Medulla oblongata (tissue), 1 donor: ENCODE data around the gene JAZF1.
"Not testable (repeated sequence)": the region's sequence is repeated elsewhere in the genome, so short reads cannot be mapped to it uniquely, and the experiment has no call there.

Source experiments
- DNase-seq: peaks from one replicate; pipeline ENCODE4 v3.0.0-alpha.2; 2015; ENCODE audit errors: extremely low spot score

JAZF1 gene

DNA sequence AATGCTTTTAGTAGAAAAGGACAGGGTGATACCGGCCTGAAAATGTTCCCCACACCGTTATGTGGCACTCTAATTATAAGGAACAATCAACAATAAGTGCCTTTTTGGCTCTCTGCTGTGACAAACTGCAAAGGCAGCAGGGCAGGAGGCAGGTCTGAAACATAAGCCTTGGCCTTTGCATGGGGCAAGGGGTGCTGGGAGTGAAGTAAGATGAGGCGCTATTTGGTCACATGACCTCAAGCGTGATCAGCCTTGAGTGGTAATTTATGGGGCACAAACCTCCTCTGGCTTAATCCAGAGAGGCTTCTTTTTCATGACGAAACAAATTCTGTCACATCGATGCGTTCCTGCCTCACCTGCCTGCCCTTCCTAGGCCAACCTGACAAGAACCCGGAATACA, 237.9 kb downstream of the JAZF1 start:
- DNase-seq: no peak

DNA sequence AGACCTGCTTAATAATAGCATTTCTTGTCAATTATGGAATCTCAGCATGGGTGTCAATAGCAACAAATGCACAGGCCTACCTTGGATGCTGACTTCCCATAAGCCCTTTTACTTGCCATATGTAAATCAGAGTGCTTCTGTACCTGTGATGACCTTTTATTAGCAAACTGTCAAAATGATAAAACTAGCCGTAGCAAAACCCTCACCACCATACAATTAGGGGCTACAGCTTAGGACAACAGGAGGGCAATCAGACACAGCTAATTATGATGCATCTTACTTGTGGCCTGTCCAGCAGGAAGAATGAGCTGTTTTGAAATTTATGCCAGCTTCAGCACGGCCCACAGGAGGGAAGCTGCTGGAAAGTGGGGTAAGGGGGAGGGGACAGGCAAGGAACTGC, 239.1 kb downstream of the JAZF1 start:
- DNase-seq: no peak

DNA sequence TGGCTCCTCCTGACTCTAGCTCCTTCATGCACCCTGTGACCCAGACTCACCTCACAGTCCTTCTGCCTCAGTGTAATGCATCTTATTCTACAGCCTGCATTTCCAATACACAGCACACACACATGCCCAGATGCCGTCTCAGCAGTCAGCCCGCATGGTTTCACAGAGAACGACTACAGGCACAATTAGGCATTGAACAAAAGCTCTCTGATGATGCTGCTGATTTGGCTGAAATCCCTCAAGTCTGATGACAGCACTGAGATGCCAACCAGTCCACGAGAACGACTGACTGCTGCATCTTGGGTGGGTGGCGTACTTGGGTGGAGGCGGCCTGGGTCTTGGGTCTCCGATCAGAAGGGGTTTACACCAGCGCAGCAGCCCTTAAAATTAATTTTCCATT, 240.3 kb downstream of the JAZF1 start:
- DNase-seq: peak; percentile 91

GRCh38 chr7:27939893-27940292, 240.7 kb downstream of the JAZF1 start:
- no peak for DNase-seq

GRCh38 chr7:27936768-27937102, 243.9 kb downstream of the JAZF1 start:
- DNase-seq: no peak

DNA sequence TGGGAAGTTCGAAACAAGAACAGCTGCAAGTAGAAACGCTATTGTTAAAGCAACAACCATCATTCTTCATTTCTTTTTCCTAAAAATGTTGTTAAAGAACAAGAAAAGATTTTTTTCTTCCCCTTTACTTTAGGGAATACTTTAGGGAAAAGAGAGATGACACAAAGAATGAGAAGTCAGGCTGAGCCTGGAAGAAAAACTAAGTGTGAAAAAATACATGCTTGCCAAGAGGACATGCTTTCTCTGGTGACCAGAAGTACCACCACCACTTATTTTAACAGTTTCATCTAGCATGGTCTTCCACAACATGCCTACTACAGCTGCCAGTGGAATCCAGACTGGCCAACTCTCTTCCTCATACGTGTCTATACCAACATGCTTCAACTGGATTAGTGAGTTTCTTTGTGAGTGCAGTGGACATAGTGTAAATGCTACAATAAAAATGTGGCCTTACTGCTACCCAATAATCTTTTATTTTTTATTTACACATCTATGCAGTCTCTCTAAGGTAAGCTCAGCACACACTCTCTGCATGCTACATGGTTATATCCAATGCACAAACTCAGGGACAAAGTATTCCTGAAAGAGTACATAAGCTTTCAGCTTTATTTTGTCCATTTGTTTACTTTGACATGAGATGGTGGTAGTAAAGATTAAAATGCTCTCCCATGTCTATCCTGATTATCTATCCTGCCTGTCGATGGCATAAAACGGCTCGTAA, 244.4 kb downstream of the JAZF1 start:
- DNase-seq: no peak

DNA sequence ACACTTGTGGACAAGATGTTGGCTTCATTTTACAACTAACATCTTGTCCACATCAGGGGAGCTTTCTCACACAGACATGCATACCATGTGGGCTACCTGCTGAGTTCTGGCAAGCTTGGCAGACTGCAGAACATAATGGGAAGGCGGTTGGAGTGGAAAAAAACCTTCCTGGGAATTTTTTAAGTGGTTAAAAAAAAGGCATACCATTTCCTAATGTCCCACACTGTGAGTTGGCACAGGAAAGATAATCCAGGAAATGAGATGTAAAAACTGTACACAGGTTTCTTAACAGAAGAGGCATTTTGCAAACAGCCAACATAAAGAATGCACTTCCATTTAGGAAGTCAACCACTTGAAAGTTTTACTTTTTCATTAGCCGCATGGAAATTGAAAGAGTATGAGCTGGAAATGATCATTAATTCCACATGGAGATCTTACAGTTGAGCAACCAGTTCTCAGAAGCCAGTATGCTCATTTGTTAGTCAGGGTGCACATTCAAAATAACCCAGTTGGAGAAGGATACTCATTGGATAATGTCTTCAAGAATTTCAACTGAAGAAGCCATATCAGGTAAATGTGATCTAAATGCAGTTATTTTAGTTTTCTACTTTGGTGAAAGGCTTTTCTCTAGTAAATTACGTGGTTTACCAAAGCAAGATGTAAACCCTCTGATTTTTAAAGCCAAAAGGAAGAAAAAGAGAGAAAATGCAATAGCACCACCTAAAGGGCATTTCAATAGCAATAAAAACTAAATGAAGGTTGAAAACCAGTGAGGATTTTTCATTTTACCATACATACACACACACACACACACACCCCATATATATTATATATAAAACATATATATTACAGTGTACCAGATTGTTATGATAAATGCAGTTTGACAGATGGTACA, 246.7 kb downstream of the JAZF1 start:
- no peak for DNase-seq

DNA sequence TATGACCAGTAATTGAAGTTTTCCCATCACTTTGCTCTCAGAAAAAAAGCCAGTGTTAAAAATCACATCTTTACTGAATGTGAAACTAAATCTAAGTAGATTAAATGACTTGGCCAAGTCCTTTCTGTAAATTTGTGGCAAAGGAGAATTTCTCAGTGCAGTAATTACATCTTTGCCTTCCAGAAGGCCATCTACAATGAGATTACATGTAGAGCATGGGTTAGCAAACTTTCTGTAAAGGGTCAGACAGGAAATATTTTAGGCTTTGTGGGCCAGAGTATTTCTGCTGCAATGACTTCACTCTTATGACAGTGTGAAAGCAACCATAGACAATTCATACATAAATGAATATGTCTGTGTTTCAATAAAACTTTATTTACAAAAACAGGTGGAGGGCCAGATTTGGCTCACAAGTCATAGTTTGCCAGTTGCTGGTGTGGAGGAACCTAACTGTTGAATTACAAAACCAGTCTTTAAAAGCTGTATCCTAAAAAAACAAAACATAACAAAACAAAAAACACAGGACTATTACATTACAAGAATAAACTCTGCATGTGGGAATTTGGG, 249.6 kb downstream of the JAZF1 start:
- no peak for DNase-seq

- DNase-seq: no peak
These were observed 251.5 kb downstream of the JAZF1 start for GRCh38 chr7:27929127-27929526.

GRCh38 chr7:27928001-27928400, 252.6 kb downstream of the JAZF1 start:
- no peak for DNase-seq

DNA sequence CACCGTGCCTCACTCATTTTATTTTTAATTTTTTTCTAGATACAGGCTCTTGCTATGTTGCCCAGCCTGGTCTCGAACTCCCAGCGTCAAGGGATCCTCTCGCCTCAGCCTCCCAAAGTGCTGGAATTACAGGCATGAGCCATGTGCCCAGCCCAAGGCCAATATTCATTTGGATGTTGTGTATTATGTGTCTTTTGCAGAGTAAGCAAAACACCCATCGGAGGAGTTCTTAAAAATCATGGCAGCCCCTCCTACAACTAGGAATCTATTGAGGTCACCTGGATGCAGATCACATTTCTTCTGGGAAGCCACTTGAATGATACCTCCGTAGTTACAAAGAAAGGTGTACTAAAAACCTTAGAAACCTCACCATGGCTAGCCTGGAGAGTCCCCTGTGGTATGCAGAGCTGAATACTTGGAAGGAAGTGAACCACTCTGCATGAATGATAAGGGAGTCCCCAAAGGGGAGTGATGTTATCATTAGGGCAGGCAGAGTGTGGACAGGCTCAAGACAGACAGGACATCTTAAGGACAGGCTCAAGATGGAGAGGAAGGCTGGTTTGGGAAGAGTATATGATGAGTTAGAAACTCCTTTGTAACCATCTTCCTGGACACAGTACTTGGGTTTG, 254.9 kb downstream of the JAZF1 start:
- no peak for DNase-seq

DNA sequence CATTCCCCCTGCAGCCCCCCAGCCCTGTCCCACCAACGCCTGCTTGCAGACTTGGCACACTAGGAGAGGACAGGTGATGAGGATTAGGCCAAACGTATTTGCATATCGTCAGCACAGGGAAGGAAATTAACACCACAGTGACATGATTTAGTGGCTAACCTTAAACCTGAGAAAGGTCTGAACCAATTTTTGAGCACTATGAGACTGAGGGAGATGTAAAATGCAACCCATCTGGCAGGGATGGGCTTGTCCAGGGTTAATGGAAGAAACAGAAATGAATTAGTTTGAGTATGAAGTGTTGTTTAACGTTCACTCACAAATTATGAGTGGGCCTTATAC, 257.0 kb downstream of the JAZF1 start:
- DNase-seq: no peak

- no peak for DNase-seq
These were observed 257.5 kb downstream of the JAZF1 start for GRCh38 chr7:27922907-27923641.

DNA sequence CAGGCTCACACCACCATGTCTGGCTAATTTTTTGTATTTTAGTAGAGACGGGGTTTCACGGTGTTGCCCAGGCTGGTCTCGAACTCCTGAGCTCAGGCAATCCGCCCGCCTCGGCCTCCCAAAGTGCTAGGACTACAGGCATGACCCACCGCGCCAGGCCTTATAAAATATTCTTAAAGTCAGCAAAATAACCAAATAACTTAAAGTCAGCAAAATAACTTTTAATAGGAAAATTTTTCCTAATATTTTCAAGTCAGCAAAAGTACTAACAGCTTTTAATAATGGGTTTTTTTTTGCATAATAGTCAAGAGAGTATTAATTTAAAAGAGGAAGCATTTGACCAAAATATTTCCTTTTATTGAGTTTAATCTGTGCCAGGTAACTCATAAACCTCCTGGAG, 258.2 kb downstream of the JAZF1 start:
- not testable (repeated sequence) for DNase-seq

DNA sequence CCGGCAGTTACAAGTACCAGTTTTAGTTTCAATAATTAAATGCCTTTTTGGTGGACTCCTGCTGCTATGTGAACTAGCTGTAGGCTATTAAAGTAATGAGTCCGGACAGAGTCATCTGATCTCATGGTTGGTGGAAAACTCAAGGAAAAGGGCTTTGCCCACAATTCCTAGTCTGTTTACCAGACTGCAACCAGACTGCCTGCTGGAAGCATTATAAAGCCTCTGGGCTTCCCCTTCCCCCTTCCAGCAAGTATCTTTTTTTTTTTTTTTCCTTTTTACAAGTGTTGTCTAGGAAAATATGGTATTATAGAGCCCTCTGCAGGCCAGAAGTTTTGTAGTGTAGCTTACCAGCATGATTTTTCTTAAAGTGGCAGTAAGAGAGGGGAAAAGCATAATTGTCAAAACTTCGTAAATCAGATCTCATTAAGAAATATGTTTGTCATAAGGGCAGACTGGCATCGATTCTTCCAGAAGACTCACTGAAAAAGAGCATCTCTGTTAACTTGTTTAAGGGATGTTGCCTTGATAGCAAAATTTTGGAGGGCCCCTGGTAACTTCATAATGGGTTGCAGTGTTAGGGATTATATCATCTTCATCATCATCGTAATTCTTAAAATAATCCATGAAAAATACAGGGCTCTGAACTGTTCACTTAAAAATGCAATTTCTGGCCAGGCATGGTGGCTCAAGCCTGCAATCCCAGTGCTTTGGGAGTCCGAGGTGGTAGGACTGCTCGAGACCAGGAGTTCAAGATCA, 259.3 kb downstream of the JAZF1 start:
- DNase-seq: peak; percentile 88

GRCh38 chr7:27920281-27920946, 260.2 kb downstream of the JAZF1 start:
- no peak for DNase-seq

- DNase-seq: no peak
These were observed 262.1 kb downstream of the JAZF1 start for GRCh38 chr7:27918503-27918902.

GRCh38 chr7:27917774-27918314, 262.8 kb downstream of the JAZF1 start:
- no peak for DNase-seq

DNA sequence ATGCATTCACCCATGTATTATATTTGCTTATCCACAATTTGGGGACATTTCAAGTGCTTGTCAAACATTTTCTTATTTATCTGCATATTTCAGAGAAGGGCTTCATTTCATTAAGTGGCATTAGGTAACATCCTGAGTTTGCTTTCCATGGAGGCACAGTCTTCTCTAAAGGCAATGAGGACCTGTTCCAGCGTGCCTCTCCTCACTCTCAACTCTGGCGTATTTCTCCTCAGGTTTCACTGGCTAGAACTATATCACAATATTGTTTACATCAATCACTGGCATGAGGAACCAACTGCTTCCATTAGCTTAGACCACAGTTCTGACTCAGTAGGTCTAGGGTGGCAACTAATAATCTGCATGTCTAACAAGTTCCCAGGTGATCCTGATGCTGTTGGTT, 263.5 kb downstream of the JAZF1 start:
- DNase-seq: no peak

GRCh38 chr7:27916372-27916771, 264.2 kb downstream of the JAZF1 start:
- no peak for DNase-seq
